ENCODE results near the gene SLC17A9.
A peak's percentile ranks its signal among the peaks of the same experiment; 100 is the strongest.

Gene SLC17A9

GRCh38 chr20:62969939-62970306 is 17.4 kb downstream of the SLC17A9 start:
- DNase-seq, result no peak

- no peak for DNase-seq
Measured at GRCh38 chr20:62970307-62971210, 18.1 kb downstream of the SLC17A9 start.

- no peak for DNase-seq
Measured at GRCh38 chr20:62971211-62971949, 18.9 kb downstream of the SLC17A9 start.

GRCh38 chr20:62971950-62972844 is 19.7 kb downstream of the SLC17A9 start:
- peak; percentile 90 to 92 for DNase-seq

- no peak for DNase-seq
Measured at GRCh38 chr20:62972845-62973745, 20.6 kb downstream of the SLC17A9 start.

- no peak for DNase-seq
Measured at GRCh38 chr20:62975251-62975760, 22.8 kb downstream of the SLC17A9 start.

- DNase-seq, result no peak
Measured at GRCh38 chr20:62975812-62976508, 23.5 kb downstream of the SLC17A9 start.

GRCh38 chr20:62976886-62977285 is 24.4 kb downstream of the SLC17A9 start:
- DNase-seq, result no peak

- peak in 1 of 2 experiments; percentile 30 for DNase-seq
Measured at GRCh38 chr20:62977613-62978560, 25.4 kb downstream of the SLC17A9 start.

GRCh38 chr20:62978561-62978943 is 26.0 kb downstream of the SLC17A9 start:
- DNase-seq, result no peak

GRCh38 chr20:62979310-62979709 is 26.8 kb downstream of the SLC17A9 start:
- no peak for DNase-seq

GRCh38 chr20:62979876-62980373 is 27.4 kb downstream of the SLC17A9 start:
- no peak for DNase-seq

GRCh38 chr20:62980380-62980960 is 28.0 kb downstream of the SLC17A9 start:
- no peak for DNase-seq

- no peak for DNase-seq
Measured at GRCh38 chr20:62980970-62981369, 28.5 kb downstream of the SLC17A9 start.

GRCh38 chr20:62982124-62983075 is 29.9 kb downstream of the SLC17A9 start:
- DNase-seq, result no peak

- no peak for DNase-seq
Measured at GRCh38 chr20:62983210-62983609, 30.7 kb downstream of the SLC17A9 start.

GRCh38 chr20:62984666-62985443 is 32.3 kb downstream of the SLC17A9 start:
- DNase-seq, result peak; percentile 46 to 49

All from SHP77 (cell line).